ENCODE measurements around the gene OBSCN.

- TF ChIP-seq CTCF (conservative IDR thresholded peaks at IDR 0.05; ENCODE audit: low read depth, low read length) (no peak), MAFK (IDR thresholded peaks at IDR 0.05; ENCODE audit: low read depth, low read length) (no peak), MAZ (IDR thresholded peaks at IDR 0.05; ENCODE audit: borderline replicate concordance, low read depth, low read length) (no peak), SMC3 (IDR thresholded peaks at IDR 0.05; ENCODE audit: low read depth, low read length) (no peak), MXI1 (IDR thresholded peaks at IDR 0.05; ENCODE audit: borderline replicate concordance, low read depth, low read length) (no peak), CEBPB (IDR thresholded peaks at IDR 0.05; ENCODE audit: low read depth, low read length) (no peak), RFX5 (IDR thresholded peaks at IDR 0.05; ENCODE audit: low read depth, low read length) (no peak), NFE2L2 (IDR thresholded peaks at IDR 0.05; ENCODE audit: low read depth, low read length) (no peak), BHLHE40 (IDR thresholded peaks at IDR 0.05; ENCODE audit: low read depth, low read length) (no peak), POLR2A (IDR thresholded peaks at IDR 0.05; ENCODE audit: low read depth, low read length) (no peak)
- TF ChIP-seq, protein P1, sequence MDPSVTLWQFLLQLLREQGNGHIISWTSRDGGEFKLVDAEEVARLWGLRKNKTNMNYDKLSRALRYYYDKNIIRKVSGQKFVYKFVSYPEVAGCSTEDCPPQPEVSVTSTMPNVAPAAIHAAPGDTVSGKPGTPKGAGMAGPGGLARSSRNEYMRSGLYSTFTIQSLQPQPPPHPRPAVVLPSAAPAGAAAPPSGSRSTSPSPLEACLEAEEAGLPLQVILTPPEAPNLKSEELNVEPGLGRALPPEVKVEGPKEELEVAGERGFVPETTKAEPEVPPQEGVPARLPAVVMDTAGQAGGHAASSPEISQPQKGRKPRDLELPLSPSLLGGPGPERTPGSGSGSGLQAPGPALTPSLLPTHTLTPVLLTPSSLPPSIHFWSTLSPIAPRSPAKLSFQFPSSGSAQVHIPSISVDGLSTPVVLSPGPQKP (IDR thresholded peaks at IDR 0.05; ENCODE audit: borderline replicate concordance, low read depth, low read length): no peak
Measured at GRCh38 chr1:228363686-228364067, 155.8 kb downstream of the OBSCN start.
